HEK293 (cell line): ENCODE measurements around the gene HOXB9.

ENCODE experiments used
- CTCF ChIA-PET: fragments of 350-600 bp; formaldehyde crosslinking; extraction: SDS; loops from one replicate; lab custom pipeline; 2021; ENCODE audit warnings: antibody characterized with exemption; lab: Yijun Ruan, JAX
- POLR2A ChIA-PET: fragments of 300-600 bp; formaldehyde crosslinking; extraction: SDS; loops from one replicate; lab custom pipeline; 2020; ENCODE audit warnings: antibody characterized with exemption, inconsistent platforms; lab: Yijun Ruan, JAX
- H3K27ac ChIP-seq: fragments of 200-500 bp; sonication (Bioruptor generic); 2 replicates; pipeline ENCODE4 v1.5.1; 2014; ENCODE audit warnings: low read depth, low read length, control low read depth, inconsistent platforms; ENCODE audit errors: extremely low read depth
- H3K36me3 ChIP-seq, 2 experiments: fragments of 200-500 bp in 1 of 2; sonication (Bioruptor generic) in 1 of 2; 1 replicate in 1 of 2; 2 replicates in 1 of 2; pipeline ENCODE4 v1.5.1; 2014 to 2017; ENCODE audit warnings: inconsistent platforms in 2 of 2, low read length in 2 of 2; ENCODE audit not compliant: control insufficient read depth in 2 of 2, insufficient read depth in 1 of 2
- H3K4me1 ChIP-seq: fragments of 200-500 bp; sonication (Bioruptor generic); 2 replicates; pipeline ENCODE4 v1.5.1; 2014; ENCODE audit warnings: mild to moderate bottlenecking, low read length, inconsistent platforms; ENCODE audit not compliant: control insufficient read depth, insufficient read depth
- H3K4me3 ChIP-seq: 2 replicates; pipeline ENCODE4 v1.5.1; 2011; ENCODE audit warnings: low read depth, mild to moderate bottlenecking, control low read depth, low read length, moderate library complexity
- H3K9me3 ChIP-seq: fragments of 200-500 bp; sonication (Bioruptor generic); 2 replicates; pipeline ENCODE4 v1.5.1; 2014; ENCODE audit warnings: low read depth, low read length, inconsistent platforms; ENCODE audit not compliant: control insufficient read depth, insufficient read depth
- CTCF ChIP-seq: fragments of 450-650 bp; formaldehyde crosslinking; IDR thresholded peaks from 2 replicates; pipeline ENCODE4 v1.5.1; 2016; ENCODE audit warnings: missing biosample characterization, missing genetic modification characterization
- FEZF1 ChIP-seq: fragments of 450-650 bp; formaldehyde crosslinking; IDR thresholded peaks from 2 replicates; pipeline ENCODE4 v1.5.1; 2016; ENCODE audit warnings: missing biosample characterization, missing genetic modification characterization
- HIC1 ChIP-seq: fragments of 450-650 bp; formaldehyde crosslinking; IDR thresholded peaks from 2 replicates; pipeline ENCODE4 v1.5.1; 2016; ENCODE audit warnings: missing biosample characterization, missing genetic modification characterization
- HOXD13 ChIP-seq: sonication (generic); formaldehyde crosslinking; IDR thresholded peaks from 2 replicates; pipeline ENCODE4 v1.8.0; 2022; ENCODE audit warnings: missing genetic modification reagents, borderline replicate concordance
- PRDM1 ChIP-seq: fragments of 450-650 bp; formaldehyde crosslinking; IDR thresholded peaks from 2 replicates; pipeline ENCODE4; 2016; ENCODE audit warnings: missing biosample characterization, missing genetic modification characterization
- PRDM10 ChIP-seq: fragments of 450-650 bp; formaldehyde crosslinking; IDR thresholded peaks from 2 replicates; pipeline ENCODE4 v1.5.1; 2016; ENCODE audit warnings: missing biosample characterization, missing genetic modification characterization
- SETDB1 ChIP-seq: IDR thresholded peaks from one replicate; pipeline ENCODE4 v1.6.1; 2017; ENCODE audit warnings: mild to moderate bottlenecking, low read length, moderate library complexity, mixed read lengths; ENCODE audit not compliant: insufficient read length
- WT1 ChIP-seq: fragments of 450-650 bp; formaldehyde crosslinking; IDR thresholded peaks from 2 replicates; pipeline ENCODE4 v1.5.1; 2016; ENCODE audit warnings: missing biosample characterization, missing genetic modification characterization
- ZBTB6 ChIP-seq: fragments of 450-650 bp; formaldehyde crosslinking; IDR thresholded peaks from 2 replicates; pipeline ENCODE4 v1.5.1; 2017; ENCODE audit warnings: missing biosample characterization, missing genetic modification characterization
- ZNF10 ChIP-seq: fragments of 450-650 bp; formaldehyde crosslinking; IDR thresholded peaks from 2 replicates; pipeline ENCODE4 v1.5.1; 2017; ENCODE audit warnings: missing biosample characterization, missing genetic modification characterization
- ZNF112 ChIP-seq: fragments of 450-650 bp; formaldehyde crosslinking; IDR thresholded peaks from 2 replicates; pipeline ENCODE4 v1.5.0; 2017; ENCODE audit warnings: missing biosample characterization, missing genetic modification characterization
- ZNF202 ChIP-seq: fragments of 450-650 bp; formaldehyde crosslinking; IDR thresholded peaks from 2 replicates; pipeline ENCODE4 v1.5.1; 2016; ENCODE audit warnings: missing biosample characterization, missing genetic modification characterization, borderline replicate concordance
- ZNF292 ChIP-seq: fragments of 450-650 bp; formaldehyde crosslinking; IDR thresholded peaks from 2 replicates; pipeline ENCODE4 v1.5.1; 2016; ENCODE audit warnings: low read depth, missing biosample characterization, missing genetic modification characterization, borderline replicate concordance
- ZNF335 ChIP-seq: fragments of 450-650 bp; formaldehyde crosslinking; conservative IDR thresholded peaks from 2 replicates; pipeline ENCODE4 v1.5.1; 2016; ENCODE audit warnings: missing biosample characterization, missing genetic modification characterization
- ZNF366 ChIP-seq: fragments of 450-650 bp; formaldehyde crosslinking; conservative IDR thresholded peaks from 2 replicates; pipeline ENCODE4 v1.5.1; 2016; ENCODE audit warnings: missing biosample characterization, missing genetic modification characterization
- ZNF530 ChIP-seq: fragments of 450-650 bp; formaldehyde crosslinking; IDR thresholded peaks from 2 replicates; pipeline ENCODE4 v1.5.1; 2016; ENCODE audit warnings: low read depth, missing biosample characterization, missing genetic modification characterization
- ZNF549 ChIP-seq: fragments of 450-650 bp; IDR thresholded peaks from 2 replicates; pipeline ENCODE4 v1.5.1; 2018; ENCODE audit warnings: missing biosample characterization, missing genetic modification characterization, mild to moderate bottlenecking, inconsistent platforms, moderate library complexity
- ZNF600 ChIP-seq: fragments of 450-650 bp; formaldehyde crosslinking; IDR thresholded peaks from 2 replicates; pipeline ENCODE4 v1.5.1; 2016; ENCODE audit warnings: missing biosample characterization, missing genetic modification characterization
- TF ChIP-seq, protein P1 (sequence below): fragments of 450-650 bp; formaldehyde crosslinking; conservative IDR thresholded peaks from 2 replicates; pipeline ENCODE4 v1.5.1; 2016; ENCODE audit warnings: low read depth, missing biosample characterization, missing genetic modification characterization
- TF ChIP-seq, protein P2 (sequence below): fragments of 450-650 bp; formaldehyde crosslinking; IDR thresholded peaks from 2 replicates; pipeline ENCODE4 v1.5.1; 2016; ENCODE audit warnings: missing biosample characterization, missing genetic modification characterization
- TF ChIP-seq, protein P3 (sequence below): fragments of 450-650 bp; formaldehyde crosslinking; IDR thresholded peaks from 2 replicates; pipeline ENCODE4; 2016; ENCODE audit warnings: missing biosample characterization, missing genetic modification characterization

Gene HOXB9

GRCh38 chr17:48613862-48614694 is 12.1 kb downstream of the HOXB9 start:
- H3K9me3 ChIP-seq = no peaks in the 10 kb centered on the region
- H3K4me3 ChIP-seq = peak overlapping the region; percentile 35
- peak overlapping the region; percentile 72 for H3K27ac ChIP-seq
- CTCF ChIA-PET = interaction anchor here (0.7 to 5.7 kb wide), 4 partner anchors 20 to 354 kb away, joined by 3 to 86 read pairs (median 8); no protein-coding TSS in a partner anchor
- H3K36me3 ChIP-seq = no peaks in the 10 kb centered on the region
- peaks cover 41% of the 10 kb centered on the region for H3K4me1 ChIP-seq
- POLR2A ChIA-PET = interaction anchor here (1.0 to 1.4 kb wide), 2 partner anchors 12 to 22 kb away, joined by 4 to 6 read pairs; partner anchors contain the start of gene HOXB9
- TF ChIP-seq PRDM1 (tag by site-specific recombination) (peak; percentile 32; the same call in 1 of the 2 replicates), FEZF1 (no peak), ZBTB6 (tag by site-specific recombination) (peak; percentile 28; the same call in 1 of the 2 replicates), SETDB1 (no peak), ZNF549 (tag by site-specific recombination) (no peak), ZNF112 (tag by site-specific recombination) (no peak), WT1 (tag by site-specific recombination) (no peak), ZNF10 (tag by site-specific recombination) (no peak), ZNF202 (tag by site-specific recombination) (no peak), ZNF366 (tag by site-specific recombination) (peak; percentile 66), ZNF292 (tag by site-specific recombination) (no peak), CTCF (tag by site-specific recombination) (no peak), ZNF530 (tag by site-specific recombination) (no peak), ZNF335 (tag by site-specific recombination) (peak; percentile 73), HIC1 (tag by site-specific recombination) (no peak), ZNF600 (tag by site-specific recombination) (peak; percentile 57; the same call in 1 of the 2 replicates), HOXD13 (CRISPR knock-in tag) (no peak), PRDM10 (tag by site-specific recombination) (peak; percentile 91)
- TF ChIP-seq, protein P1, sequence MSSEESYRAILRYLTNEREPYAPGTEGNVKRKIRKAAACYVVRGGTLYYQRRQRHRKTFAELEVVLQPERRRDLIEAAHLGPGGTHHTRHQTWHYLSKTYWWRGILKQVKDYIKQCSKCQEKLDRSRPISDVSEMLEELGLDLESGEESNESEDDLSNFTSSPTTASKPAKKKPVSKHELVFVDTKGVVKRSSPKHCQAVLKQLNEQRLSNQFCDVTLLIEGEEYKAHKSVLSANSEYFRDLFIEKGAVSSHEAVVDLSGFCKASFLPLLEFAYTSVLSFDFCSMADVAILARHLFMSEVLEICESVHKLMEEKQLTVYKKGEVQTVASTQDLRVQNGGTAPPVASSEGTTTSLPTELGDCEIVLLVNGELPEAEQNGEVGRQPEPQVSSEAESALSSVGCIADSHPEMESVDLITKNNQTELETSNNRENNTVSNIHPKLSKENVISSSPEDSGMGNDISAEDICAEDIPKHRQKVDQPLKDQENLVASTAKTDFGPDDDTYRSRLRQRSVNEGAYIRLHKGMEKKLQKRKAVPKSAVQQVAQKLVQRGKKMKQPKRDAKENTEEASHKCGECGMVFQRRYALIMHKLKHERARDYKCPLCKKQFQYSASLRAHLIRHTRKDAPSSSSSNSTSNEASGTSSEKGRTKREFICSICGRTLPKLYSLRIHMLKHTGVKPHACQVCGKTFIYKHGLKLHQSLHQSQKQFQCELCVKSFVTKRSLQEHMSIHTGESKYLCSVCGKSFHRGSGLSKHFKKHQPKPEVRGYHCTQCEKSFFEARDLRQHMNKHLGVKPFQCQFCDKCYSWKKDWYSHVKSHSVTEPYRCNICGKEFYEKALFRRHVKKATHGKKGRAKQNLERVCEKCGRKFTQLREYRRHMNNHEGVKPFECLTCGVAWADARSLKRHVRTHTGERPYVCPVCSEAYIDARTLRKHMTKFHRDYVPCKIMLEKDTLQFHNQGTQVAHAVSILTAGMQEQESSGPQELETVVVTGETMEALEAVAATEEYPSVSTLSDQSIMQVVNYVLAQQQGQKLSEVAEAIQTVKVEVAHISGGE = no peak
- TF ChIP-seq, protein P2, sequence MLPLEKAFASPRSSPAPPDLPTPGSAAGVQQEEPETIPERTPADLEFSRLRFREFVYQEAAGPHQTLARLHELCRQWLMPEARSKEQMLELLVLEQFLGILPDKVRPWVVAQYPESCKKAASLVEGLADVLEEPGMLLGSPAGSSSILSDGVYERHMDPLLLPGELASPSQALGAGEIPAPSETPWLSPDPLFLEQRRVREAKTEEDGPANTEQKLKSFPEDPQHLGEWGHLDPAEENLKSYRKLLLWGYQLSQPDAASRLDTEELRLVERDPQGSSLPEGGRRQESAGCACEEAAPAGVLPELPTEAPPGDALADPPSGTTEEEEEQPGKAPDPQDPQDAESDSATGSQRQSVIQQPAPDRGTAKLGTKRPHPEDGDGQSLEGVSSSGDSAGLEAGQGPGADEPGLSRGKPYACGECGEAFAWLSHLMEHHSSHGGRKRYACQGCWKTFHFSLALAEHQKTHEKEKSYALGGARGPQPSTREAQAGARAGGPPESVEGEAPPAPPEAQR (tag by site-specific recombination) = no peak
- TF ChIP-seq, protein P3, sequence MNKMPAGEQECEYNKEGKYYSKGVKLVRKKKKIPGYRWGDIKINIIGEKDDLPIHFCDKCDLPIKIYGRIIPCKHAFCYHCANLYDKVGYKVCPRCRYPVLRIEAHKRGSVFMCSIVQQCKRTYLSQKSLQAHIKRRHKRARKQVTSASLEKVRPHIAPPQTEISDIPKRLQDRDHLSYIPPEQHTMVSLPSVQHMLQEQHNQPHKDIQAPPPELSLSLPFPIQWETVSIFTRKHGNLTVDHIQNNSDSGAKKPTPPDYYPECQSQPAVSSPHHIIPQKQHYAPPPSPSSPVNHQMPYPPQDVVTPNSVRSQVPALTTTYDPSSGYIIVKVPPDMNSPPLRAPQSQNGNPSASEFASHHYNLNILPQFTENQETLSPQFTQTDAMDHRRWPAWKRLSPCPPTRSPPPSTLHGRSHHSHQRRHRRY (tag by site-specific recombination) = no peak
